ENCODE data around the gene CFAP46.
"Not testable (repeated sequence)": the region's sequence is repeated elsewhere in the genome, so short reads cannot be mapped to it uniquely, and the experiment has no call there.

Gene CFAP46

DNA sequence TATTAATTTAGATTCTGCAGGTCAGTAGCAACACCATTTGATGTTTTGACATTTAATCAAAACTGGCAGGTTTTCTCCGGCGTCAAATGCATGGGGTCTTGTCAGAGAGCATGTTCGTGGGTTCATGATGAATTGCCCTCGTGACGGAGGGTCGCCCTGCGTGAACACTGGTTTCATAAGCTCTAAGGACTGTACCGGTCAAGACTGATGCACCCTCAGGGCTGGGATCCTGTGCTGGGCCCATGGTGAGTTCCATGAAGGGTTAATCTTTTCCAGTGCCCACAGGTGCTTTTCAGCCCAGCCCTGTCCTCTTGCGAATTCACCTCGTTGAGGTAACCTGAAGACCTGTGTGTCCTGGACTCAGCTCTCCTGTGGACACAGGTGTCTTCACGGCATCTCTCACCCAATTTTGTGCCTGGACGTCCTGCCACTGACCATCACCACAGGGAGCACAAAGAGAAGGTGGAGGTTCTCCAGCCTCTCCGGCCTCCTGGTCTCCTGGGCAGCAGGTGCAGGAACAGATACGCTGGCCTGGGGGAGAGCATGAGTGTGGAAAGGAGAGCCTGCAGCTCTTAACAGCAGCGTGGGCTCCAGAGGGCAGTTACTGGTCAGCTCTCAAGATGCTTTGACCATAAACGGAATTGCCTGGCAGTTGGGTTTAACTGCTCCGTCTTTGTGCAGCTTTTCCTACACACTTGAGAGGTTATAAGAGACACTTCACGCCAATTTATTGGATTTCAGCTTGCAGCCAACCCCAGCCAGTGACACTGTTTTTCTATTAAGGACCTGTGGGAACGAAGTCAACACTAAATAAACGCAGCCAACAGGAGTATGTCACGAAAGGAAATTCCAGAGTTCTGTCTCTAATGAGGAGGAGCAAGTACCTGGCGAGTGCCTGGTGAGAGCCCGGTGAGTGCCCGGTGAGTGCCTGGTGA lies 37.4 kb upstream of the CFAP46 start:
- no peak for DNase-seq

DNA sequence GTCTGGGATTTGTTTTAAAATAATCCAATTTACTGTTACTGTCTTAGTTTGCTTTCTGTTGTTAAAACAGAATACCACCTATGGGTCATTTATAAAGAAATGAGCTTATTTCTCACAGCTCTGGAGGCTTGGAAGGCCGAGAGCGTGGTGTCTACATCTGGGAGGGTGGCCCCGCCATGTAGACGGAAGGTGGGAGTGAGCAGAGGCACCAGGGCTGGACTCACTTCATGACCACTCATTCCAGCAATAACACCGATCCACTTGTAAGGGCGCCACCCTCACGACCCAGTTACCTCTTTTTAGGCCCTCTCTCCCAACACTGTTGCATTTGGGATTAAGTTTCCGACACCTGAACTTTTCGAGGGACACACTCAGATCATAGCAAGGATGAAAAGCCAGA lies 36.2 kb upstream of the CFAP46 start:
- DNase-seq = no peak

DNA sequence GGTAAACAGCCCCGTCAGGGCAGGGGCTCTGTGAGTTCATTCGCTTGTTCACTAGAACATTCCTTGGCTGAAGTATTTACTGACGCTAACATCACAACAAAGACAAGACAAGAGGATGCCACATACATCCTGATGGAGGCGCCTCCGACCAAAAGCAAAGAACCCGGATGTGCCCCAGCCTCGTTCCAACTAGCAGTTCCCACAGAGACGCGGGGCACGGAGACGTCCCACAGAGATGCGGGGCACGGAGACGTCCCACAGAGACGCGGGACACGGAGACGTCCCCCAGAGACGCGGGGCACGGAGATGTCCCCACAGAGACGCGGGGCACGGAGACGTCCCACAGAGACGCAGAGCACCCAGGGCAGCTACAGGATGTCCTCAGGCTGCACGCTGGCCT lies 35.4 kb upstream of the CFAP46 start:
- no peak for DNase-seq

DNA sequence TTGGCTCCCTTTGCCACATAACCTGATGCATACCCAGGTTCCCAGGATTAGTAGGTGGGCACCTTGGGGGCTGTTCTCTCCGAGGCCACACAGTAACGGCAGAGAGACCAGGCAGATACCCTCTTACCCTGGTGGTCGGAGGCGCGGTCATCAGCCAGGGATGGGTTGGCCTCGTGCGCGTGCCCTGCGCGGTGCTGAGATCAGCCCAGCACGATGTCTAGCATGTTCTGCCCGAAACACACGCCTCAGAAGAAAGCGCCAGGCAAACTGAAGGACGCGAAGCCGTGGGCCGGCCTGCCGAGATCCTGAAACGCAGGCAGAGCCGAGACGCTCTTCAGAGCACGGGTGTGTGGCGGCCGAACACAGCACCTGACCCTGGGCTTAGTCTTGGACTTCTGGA lies 34.7 kb upstream of the CFAP46 start:
- DNase-seq = no peak

DNA sequence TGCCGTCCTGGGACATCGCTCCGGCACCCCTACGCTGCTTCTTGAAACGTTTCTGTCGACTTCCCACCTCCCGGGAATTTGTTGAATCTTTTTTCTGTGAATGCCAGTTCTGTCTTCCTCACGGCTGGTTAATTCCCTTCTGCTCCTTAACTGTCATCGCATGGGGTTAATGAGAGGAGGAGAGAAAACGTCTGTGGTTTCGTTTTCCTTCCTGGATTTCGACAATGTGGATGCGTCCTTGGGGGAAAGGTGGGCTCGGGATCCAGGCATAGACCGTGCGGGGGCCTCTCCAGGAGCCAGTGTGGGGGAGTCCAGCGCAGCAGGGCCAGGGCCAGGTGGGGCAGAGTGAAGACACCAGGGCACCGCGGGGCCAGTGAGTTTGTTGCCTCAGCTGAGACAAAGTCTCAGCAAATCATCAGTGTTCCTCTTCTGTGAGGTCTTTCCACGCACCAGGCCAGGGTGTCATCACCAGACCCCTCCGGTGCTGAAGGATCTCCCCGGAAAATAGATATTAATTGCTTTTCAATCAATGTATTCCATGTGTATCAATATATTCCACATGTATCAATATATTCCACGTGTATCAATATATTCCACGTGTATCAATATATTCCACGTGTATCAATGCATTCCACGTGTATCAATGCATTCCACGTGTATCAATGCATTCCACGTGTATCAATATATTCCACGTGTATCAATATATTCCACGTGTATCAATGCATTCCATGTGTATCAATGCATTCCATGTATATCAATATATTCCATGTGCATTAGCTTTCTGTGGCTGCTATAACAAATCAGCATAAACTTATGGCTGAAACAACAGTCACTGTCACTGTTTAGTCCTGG lies 33.7 kb upstream of the CFAP46 start:
- no peak for DNase-seq

DNA sequence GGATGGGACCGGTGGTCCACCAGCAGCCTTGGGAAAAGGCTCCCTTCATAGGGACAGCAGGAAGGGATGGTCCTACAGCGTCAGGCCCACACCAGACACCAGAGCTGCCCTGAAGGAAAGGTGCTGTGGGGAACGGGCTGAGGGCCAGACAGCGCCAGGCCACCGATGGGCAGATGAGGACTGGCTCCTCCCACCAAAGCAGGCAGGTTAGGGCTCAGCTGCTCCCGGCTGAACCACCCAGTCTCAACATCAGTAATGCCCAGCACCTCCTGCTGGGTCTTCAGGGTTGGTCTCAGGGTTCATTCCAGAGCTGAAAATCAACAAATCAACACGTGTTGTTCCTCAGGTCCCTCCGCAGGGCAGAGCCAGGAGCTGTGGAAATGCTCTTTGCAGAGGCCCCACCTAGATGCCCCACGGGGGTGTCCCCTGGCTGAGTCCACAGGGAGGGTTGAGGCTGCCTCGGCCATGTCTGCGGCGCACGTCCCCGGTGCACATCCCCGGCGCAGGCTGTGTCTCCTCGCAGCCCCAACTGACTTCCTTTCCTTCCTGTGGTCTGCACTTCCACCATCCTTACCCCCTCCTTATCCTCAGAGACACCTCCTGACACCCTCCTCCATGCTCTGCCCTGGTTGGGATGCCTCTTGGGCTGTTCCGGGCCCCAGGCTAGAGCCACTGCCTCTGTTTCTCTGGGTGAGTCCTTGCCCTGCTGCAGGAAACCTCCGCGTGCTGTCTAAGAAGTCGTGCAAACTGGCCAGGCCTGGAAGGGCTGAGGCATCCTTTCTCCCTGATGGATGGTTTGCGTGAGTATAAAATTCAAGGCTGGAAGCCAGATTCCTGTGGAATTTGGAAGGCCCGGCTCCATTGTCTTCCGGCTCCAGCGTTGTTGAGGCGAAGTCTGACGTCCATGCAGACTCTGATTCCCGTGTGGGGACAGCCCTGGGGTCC lies 32.8 kb upstream of the CFAP46 start:
- DNase-seq = no peak

DNA sequence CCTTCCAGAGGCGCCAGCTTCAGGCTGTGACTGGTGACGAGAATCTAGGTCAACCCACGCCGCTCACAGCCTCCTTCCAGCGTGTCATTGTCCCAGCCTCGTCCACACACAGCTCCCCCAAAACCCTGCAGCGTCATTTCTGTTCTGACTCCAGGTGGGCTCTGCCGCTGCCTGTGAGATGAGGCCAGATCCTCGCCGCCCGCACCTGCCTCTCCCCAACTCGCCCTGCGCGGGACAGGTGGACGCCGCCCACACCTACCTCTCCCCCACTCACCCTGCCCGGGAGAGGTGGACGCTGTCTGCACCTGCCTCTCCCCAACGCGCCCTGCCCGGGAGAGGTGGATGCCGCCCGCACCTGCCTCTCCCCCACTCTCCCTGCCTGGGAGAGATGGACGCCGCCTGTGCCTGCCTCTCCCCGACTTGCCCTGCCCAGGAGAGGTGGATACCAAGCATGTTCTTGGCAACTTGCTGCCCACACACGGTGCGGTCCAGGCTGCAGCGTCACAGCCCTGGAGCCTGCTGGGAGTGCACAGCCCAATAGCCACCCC lies 32.0 kb upstream of the CFAP46 start:
- DNase-seq = no peak

DNA sequence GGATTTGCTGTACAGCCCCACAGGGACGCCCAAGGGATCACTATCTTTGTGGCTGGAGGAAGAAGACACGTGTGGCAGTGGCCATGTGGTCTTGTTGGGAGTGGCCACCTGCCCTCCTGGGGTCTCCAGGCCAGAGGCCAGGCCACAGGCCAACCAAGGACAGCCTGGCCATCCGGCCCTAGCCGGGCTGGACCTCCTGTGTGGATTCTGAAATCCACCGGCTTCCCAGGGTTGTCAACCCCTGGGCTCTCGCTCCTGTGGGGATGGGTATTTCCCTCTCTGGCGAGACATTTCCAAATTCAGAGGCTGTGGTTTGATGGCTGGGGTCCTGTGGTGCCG lies 31.5 kb upstream of the CFAP46 start:
- DNase-seq = no peak

DNA sequence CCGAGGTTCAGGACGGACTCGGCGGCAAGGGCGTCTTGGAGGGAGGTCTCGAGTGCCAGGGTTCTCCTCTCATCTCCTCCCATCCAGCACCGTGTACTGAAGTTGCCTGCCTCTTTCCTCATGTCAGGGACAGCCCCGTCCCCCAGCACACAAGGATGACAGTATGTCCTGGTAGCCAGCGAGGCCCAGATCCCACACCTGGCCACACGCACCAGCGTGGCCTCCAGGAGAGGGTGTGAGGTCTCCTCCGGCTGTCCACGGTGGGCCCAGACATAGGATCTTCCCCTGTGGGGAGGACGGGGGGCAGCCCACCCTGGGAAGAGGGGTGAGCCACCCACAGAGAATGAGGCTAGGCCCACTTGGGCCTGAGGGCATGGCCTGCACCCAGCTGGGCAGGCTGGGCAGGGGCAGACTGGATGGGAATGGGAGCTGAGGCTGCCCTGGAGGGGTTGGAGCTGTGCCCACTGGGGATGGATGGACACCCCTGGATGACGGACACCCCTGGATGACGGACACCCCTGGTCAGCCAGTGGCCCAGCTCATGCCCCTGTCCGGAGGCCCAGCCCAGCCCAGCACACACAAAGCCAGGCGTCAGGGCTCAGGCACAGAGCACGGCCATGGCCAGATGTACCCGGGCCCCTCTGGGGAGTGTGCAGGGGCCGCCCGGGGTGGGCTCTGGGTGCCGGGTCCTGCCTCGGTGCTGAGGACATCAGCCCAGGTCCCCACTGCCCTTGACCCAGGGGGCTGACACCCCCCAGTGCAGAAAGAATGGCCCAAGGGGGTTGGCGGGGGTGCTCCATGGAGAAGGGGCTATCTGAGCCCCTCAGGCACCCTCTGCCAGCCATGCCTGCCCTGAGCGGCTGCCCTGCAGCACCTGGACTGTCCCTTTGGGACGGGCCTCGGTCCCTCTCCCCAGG lies 30.9 kb upstream of the CFAP46 start:
- DNase-seq = no peak

DNA sequence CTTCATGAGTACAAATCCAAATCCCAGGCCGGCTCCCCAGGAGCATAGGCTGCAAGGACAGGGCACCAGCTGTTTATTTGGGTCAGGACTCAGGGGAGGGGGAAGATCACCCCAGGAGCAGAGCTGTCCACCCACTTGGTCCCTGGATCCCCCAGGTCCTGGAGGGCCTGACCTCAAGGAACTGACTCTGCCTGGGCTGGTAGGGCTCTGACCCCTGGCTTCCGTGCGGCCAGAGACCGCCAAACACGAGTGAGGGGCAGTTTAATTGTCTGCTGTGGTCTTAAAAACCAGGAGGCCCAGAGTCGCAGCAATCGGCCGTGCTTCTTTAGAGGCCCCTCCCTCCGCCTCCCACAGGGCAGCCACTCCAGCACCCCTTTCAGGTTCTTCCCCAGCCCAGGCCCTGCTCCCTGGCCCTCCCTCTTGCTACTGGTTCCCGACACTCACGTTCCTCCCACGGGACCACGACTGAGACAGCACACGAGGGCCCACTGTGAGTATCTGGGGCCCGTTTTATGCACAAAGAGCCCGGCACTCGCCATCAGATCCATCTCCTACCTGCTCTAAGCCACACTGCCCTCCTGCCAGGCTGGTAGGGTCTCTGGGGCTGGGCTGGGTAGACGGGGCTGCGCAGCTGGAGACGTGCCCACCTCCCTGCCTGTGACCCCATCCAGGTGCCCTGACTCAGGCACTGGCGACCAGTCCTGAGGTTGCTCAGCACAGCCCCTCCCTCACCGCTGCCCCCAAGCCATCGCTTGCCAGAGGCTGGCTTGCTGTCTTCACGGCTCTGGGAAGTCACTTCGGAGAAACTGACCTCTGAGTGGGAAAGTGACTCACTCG lies 30.0 kb upstream of the CFAP46 start:
- no peak for DNase-seq

DNA sequence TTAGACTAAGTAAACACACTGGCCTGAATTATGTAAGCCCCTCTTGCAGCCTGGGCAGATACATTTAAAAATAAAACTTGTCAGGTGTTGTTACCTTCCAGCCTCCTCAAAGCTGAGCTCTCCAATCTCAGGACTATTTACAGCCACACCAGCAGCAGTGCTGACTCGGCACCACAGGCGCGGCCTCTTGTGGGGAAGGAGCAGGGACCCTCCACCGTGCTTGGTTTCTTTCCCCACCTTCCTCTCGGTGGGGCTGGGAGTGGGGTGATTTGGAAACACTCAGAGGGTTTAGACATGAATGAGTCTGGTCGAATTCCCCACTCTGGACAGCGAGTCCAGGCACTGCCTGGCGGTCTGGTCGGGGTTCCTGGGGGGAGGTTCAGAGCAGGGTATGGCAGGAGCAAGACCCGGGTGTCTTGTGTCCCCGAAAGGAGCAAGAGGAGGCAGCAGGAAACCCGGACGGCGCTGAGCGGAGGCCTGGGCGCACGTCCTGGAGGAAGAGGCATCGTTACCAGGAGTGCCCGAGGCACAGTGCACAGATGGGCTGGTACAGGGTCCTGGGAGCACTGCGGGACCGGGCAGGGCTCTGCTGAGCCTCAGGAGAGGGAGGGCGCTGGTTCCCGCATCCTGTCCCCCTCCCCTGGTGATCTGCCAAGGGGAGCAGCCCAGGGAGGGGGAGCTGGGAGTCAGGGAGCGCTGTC lies 29.2 kb upstream of the CFAP46 start:
- no peak for DNase-seq

DNA sequence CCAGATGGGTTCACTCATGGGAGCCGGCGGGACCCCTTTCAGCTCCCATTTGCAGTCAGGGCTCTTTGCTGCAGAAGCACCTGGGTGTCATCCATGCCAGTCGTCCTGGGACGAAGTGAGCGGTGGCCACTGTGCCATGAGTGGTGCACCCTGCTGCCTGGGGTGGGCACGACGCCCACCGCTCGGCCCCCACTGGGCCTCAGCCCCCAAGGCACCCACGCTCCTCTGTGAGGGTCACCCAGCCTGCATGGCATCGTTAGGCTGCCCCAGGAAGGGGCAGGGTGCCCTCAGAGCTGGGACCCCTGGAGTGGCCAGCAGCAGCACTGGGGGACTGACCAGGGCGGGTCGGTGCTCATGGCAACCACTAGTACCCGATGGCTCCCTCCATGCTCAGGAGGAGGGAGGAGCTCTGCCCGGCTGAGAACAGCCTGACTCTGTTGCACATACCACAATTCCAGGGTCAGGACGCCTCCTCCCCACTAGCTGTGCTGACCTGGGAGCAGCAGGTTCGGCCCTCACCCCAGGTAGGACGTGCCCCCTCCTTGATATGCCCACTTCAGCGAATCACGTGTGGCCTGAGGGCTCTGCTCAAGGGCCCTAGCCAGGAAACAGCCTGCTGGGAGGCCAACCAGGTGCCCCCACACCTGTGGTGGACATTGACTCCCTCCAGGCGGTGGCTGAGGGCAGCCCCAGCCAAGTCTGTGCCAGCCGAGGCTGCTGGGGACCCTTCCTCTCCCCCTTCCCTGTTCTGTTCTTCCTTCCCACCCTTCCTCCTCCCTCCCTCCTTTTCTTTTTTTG lies 28.5 kb upstream of the CFAP46 start:
- DNase-seq = no peak

DNA sequence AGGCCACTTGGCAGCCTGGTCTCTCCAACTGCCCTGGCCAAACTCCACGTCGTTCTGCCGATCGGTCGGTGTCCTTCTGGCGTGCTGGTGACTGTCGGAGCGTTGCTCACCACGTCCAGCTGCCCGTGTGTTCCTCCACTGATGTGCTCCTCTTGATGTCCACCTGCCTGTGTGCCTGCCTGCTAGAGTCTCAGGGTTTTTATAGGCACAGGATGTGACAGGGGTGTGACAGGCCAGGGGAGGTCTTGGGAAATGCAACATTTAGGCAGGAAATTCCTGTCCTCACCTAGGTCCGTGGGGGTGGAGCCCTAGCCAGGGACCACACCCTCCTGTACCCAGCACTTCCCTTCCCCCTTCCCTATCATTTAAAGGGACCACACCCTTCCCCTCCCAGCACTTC lies 25.2 kb upstream of the CFAP46 start:
- no peak for DNase-seq

DNA sequence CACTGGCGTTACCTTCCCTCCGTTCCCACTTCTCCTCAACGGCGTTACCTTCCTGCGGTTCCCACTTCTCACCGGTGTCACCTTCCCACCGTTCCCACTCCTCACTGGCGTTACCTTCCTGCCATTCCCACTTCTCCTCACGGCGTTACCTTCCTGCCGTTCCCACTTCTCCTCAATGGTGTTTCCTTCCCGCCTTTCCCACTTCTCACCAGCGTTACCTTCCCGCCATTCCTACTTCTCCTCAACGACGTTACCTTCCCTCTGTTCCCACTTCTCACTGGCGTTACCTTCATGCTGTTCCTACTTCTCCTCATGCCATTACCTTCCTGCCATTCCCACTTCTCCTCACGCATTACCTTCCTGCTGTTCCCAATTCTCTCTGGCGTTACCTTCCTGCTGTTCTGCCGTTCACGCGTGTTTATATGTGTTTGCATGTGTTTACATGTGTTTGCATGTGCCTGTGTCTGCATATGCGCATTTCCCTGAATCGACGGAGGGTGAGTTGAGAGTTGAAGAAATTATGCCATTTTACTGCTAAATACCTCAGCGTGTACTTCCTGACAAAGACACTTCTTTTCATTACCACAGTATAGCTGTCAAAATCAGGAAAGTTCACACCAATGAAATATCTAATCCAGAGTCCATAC lies 23.2 kb upstream of the CFAP46 start:
- no peak for DNase-seq

DNA sequence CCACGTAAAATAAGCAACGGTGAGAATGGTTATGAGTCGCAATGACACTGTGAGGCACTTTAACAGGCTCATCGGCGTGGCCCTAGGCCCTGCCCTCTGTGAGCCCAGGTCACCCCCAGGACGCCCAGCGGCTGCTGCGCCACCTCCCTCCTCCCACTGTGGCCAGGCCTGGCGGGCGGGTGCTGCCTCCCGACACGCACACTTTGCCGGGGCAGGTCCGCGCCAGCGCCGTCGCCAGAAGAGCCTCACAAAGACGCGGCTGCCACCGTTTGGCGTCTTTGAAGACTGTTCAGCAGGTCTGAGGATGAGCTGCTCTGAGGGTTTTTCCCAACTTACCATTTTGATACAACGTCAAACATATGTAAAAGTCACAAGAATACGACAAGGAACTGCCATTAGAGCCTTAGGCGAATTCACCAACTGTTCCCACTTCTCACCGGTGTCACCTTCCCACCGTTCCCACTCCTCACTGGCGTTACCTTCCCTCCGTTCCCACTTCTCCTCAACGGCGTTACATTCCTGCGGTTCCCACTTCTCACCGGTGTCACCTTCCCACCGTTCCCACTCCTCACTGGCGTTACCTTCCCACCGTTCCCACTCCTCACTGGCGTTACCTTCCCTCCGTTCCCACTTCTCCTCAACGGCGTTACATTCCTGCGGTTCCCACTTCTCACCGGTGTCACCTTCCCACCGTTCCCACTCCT lies 22.5 kb upstream of the CFAP46 start:
- DNase-seq = not testable (repeated sequence)

DNA sequence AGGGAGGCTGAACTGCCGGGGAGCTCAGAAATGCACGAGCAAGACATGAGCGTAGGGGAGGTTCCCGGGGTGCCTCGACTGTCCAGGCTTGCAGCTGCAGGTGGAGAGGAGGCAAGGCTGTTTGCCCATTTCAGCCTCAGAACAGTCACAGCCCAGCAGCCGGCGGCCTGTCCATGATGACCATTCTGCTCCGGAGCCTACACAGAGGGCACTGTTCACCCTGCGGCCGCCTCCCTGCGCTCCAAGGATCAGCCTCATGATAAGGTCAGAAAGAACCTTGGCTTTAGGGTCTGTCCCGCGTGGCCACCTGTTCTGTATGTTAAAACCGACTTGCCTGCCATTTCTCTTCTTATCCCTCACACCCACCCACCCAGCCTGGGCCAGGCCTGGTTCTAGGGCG lies 21.9 kb upstream of the CFAP46 start:
- DNase-seq = no peak

DNA sequence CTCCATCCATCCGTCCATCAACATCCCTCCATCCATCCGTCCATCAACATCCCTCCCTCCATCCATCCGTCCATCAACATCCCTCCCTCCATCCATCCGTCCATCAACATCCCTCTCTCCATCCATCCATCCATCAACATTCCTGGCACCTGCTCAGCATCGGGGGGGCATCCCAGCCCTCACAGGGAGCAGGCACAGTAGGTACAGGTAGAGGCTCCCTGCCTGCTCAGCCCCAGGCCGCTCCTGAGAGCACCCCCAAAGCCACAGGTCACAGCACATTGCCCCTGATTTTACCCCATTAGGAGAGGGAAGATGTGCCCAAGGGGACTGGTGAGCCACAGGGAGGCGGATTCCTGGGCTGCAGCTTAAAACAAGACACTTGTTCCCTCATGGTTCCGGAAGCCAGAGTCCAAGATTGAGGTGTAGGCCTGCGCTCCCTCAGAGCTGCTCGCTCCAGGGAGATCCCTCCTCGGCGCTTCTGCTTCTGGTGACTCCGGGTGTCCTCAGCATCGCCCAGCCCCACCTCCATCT lies 21.1 kb upstream of the CFAP46 start:
- no peak for DNase-seq

All from MV-4-11 (cell line).